Adrenal gland (tissue), 5 donors: ENCODE data around the gene RASSF4.

ENCODE experiments used
- CTCF ChIP-seq, 6 experiments: fragments of 450-650 bp in 4 of 6; fragments of 200-600 bp in 2 of 6; sonication (generic) in 1 of 6; IDR thresholded peaks; 1 replicate in 5 of 6; 2 replicates in 1 of 6; pipeline versions ENCODE4 v1.5.1 to v1.8.0; 2016 to 2021; ENCODE audit warnings: antibody characterized with exemption in 6 of 6, mild to moderate bottlenecking in 2 of 6, moderate library complexity in 1 of 6
- POLR2A ChIP-seq, 2 donors: fragments of 450-650 bp; IDR thresholded peaks; one replicate each; pipeline ENCODE4 v1.6.1; 2017; ENCODE audit warnings: antibody characterized with exemption in 2 of 2, mild to moderate bottlenecking in 2 of 2, moderate library complexity in 1 of 2
- donor health status: DM: no; HTN: no; CAD: no.

- no peak for TF ChIP-seq POLR2A (IDR thresholded peaks at IDR 0.05)
- no peak for TF ChIP-seq CTCF (IDR thresholded peaks at IDR 0.05)
Measured at GRCh38 chr10:44923611-44924010, 36.0 kb upstream of the RASSF4 start.
